ENCODE measurements around the gene RUNX3.
"Not testable (repeated sequence)": the region's sequence is repeated elsewhere in the genome, so short reads cannot be mapped to it uniquely, and the experiment has no call there.

RUNX3 gene

GRCh38 chr1:24901791-24902470 lies 28.1 kb downstream of the RUNX3 start:
- DNase-seq (ENCODE audit: low read depth in 2 of 2): no peak

GRCh38 chr1:24900985-24901781 lies 28.9 kb downstream of the RUNX3 start:
- DNase-seq (ENCODE audit: low read depth in 2 of 2): no peak

- no peak for DNase-seq (ENCODE audit: low read depth in 2 of 2)
Measured at GRCh38 chr1:24900486-24900849, 29.6 kb downstream of the RUNX3 start.

- DNase-seq (ENCODE audit: low read depth in 2 of 2): no peak
Measured at GRCh38 chr1:24899581-24900485, 30.2 kb downstream of the RUNX3 start.

GRCh38 chr1:24898909-24899439 lies 31.1 kb downstream of the RUNX3 start:
- no peak for DNase-seq (ENCODE audit: low read depth in 2 of 2)

- DNase-seq (ENCODE audit: low read depth in 2 of 2): peak in 1 of 2 donors; percentile 57
Measured at GRCh38 chr1:24898152-24898908, 31.7 kb downstream of the RUNX3 start.

- no peak for DNase-seq (ENCODE audit: low read depth in 2 of 2)
Measured at GRCh38 chr1:24897263-24898151, 32.6 kb downstream of the RUNX3 start.

GRCh38 chr1:24896596-24897262 lies 33.3 kb downstream of the RUNX3 start:
- DNase-seq (ENCODE audit: low read depth in 2 of 2): no peak

GRCh38 chr1:24896176-24896575 lies 33.9 kb downstream of the RUNX3 start:
- no peak for DNase-seq (ENCODE audit: low read depth in 2 of 2)

GRCh38 chr1:24895511-24895910 lies 34.6 kb downstream of the RUNX3 start:
- no peak for DNase-seq (ENCODE audit: low read depth in 2 of 2)

- no peak for DNase-seq (ENCODE audit: low read depth in 2 of 2)
Measured at GRCh38 chr1:24894002-24894401, 36.1 kb downstream of the RUNX3 start.

GRCh38 chr1:24893431-24893830 lies 36.6 kb downstream of the RUNX3 start:
- no peak for DNase-seq (ENCODE audit: low read depth in 2 of 2)

GRCh38 chr1:24892188-24893153 lies 37.6 kb downstream of the RUNX3 start:
- DNase-seq (ENCODE audit: low read depth in 2 of 2): no peak

GRCh38 chr1:24891367-24891766 lies 38.7 kb downstream of the RUNX3 start:
- DNase-seq (ENCODE audit: low read depth in 2 of 2): not testable (repeated sequence)

GRCh38 chr1:24890887-24891286 lies 39.2 kb downstream of the RUNX3 start:
- no peak for DNase-seq (ENCODE audit: low read depth in 2 of 2)

- DNase-seq (ENCODE audit: low read depth in 2 of 2): no peak
Measured at GRCh38 chr1:24888971-24889676, 41.0 kb downstream of the RUNX3 start.

GRCh38 chr1:24888061-24888970 lies 41.8 kb downstream of the RUNX3 start:
- DNase-seq (ENCODE audit: low read depth in 2 of 2): no peak

Measured in stimulated activated CD8-positive, alpha-beta memory T cell treated with anti-CD3 and anti-CD28 coated beads, Interleukin-2, amount 100 ng/mL, for 48 hours (primary cell).